Measurements from ENCODE around the gene ASB2.

The ASB2 gene

DNA sequence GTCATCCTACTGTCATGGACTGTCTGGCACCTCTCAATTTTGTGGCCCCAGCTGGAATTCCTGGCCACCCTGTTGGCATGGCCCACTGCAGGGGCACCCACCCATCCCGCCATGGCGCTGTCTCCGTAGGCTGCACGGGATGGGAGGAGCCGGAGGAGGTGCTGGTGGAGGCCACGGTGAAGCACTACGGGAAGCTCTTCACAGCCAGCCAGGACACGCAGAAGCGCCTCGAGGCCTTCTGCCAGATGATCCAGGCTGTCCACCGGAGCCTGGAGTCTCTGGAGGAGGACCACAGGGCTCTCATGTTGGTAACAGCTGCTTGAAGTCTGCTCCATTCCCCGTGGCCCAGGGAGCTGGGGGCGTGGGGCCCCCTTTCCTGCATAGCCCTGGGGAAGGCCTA is 24.6 kb upstream of the ASB2 start:
- no peak for DNase-seq (ENCODE audit: low read depth)

DNA sequence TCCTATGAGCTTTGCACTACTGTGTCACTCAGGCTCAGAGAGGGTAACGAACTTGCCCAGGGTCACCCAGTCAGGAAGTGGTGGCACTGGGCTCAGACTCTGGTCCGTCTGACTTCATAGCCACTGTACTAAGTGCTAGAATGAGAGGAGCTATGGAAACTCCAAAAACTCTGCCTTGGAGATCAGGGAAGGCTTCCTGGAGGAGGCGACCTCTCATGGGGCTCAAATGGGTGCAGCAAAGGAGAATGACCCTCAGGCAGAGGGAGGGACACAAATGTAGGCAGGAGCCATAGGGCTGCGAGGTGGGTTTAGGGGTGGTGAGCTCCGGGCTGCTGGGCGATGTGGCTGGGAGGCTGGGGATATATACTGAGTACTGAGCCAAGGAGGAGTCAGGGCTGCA is 23.9 kb upstream of the ASB2 start:
- no peak for DNase-seq (ENCODE audit: low read depth)

DNA sequence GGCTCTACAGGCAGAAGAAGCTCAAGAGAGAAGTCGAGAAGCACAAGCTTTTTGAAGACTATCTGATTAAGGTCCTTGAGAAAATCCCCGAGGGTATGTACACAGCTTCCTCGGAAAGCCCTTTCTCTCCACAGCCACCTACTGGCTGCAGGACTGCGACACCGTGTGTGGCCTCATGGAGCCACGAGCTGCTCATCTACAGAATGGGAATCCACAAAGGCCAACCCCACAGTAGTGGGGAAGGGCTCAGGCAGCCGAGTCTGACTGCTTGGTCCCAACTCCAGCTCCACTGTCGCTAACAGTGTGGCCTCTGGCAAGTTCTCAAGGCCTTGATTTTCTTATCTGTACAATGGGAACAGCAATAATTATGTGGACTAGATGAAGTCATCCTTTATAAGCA is 23.2 kb upstream of the ASB2 start:
- DNase-seq (ENCODE audit: low read depth): no peak

DNA sequence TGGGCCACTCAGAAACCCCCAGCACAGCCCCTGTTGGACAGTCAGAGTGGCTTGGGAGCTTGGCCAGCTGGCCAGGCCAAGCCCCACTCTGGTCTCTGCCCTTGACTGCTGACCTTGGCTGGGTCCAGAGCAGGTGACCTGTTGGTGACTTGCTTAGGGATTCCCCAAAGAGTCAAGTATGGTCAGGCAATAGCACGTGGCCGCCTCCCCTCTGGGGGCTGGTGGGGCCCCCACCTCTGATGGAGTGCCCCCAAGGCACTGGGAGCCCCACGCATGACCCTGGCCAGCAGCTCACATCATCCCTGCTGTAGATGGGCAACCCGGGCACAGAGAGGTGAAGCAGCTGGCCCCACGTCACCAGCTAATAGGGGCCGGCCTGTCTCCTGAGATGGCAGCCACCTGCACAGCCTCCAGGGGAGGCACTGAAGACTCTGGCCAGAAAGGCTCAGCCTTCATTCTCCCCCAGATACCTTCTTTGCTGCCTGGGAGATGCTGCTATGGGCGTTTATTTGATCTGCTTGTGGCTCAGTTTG is 22.6 kb upstream of the ASB2 start:
- no peak for DNase-seq (ENCODE audit: low read depth)

DNA sequence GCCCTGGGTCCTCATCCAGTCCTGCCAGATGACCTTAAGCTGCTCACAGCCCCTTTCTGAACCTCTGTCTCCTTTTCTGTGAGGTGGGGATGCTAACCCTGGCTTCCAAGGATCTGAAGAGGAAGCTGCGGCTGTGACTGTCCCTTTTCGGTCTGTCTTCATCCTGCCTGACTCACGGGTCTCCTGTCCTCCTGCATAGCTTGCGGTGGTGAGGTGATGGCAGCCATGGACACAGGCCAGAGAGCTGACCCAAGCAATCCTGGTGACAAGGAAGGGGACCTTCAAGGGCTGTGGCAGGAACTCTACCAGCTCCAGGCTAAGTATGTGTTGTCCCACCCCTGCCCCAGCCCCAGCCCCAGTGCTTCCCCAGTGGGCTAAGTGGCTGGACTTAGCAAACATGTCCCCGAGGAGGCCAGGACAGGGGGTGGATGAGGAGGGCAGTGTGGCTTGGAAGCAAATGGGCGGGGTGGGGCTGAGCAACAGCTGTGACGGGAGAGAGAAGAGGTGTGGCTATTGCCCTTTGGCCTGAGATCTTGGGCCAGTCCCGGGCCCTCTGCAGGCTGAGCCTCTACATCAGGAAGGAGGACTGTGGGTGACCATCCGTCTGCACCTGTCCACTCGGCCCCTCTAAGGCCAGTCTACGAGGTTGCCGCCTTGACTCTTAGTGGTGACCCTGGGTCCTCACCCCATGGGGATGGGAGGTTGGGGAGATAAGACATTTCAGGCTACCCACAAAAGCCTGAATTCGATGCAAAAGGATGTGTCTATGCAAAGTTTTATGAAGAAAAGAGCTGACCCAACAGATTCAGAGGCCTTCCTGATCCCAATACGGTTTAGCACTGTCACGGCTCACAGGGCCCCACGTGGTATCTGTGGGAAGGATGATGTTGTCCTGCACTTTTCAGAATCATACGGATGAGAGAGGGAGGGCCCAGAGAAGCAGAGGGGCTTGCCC is 21.8 kb upstream of the ASB2 start:
- DNase-seq (ENCODE audit: low read depth): no peak

DNA sequence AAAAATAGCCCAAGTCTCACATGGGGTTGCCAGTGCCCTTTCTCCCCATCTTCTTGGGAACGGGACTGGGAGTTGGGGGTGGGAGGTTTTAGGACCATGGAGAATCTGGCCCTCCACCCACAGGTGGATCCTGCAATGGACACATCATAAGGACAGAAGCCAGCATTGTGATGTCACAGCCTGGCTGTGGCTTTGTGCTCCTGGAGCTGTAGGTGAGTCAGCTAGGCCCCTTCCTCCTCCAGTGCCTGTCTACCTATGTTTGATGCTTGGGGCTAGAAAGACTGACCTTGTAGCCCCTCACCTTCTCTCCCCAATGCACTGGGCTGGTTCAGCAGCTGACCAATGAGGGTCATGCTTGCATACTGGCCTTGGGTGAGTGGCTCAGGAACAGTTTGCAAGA is 20.7 kb upstream of the ASB2 start, which contains the start of gene CCDC197:
CCDC197 (plus strand) TSS at position 220 of the 400 bp plus-strand sequence. CDS start 831 bp downstream, outside the sequence.
- DNase-seq (ENCODE audit: low read depth): no peak

DNA sequence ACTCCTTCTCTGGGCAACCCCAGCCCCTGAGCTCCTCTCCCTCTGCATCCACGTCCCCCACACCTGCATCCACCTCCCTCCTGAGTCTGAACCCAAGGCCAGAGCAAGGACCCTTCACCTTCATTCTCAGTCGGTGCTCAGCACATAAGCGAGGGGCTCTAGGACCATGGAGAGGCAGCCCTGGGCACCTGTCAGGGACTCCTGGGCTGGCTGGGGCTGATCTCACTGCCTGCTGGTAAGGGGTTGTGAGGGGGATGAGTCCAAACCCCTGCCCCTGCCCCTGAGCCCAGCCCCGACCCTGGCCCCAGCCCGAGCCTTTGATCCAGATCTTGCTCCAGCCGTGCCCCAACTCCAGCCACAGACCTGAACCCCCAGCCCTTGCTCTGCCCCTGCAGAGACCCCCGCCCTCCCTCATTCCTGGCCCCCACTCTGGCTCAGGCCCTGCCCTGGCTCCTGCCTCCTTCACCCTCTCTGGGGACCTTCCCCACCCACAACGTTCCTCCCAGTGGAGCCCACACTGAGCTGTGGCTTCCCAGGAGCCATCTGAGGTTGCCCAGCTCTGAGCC is 19.8 kb upstream of the ASB2 start:
- DNase-seq (ENCODE audit: low read depth): no peak

DNA sequence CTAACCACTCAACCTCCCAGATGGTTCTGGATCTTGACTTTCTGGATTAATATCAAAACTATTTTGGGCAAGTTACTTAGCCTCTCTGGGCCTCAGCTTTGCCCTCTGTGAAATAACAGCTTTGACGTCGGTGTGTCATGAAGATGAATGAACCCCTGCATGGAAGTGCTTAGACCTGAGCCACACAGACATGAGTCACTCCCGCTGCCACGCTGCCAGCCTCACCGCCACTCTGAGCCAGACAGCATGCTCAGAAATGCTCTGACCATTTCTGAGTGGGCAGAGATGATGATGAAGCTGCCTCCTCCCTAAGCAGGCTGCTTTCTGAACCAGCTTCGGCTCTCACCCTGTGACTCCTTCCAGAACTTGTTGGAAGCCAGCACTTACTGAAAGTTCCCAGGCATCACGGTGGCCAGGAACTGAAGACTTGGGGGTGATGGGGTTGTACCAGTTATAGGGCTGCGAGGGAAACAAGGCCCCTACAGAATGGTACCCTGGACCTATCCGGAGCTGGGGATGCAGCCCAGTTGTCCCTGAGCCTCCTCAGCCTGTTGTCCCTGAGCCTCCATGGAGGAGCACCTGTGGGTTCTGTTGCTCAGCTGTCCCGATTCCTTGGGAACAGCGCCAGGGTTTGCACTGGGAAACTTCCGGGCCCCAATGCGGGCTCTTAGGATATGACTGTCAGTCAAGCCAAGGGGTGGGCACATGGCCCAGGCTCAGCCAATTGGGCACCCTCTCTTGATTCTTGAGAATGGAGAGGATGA is 18.7 kb upstream of the ASB2 start:
- no peak for DNase-seq (ENCODE audit: low read depth)

DNA sequence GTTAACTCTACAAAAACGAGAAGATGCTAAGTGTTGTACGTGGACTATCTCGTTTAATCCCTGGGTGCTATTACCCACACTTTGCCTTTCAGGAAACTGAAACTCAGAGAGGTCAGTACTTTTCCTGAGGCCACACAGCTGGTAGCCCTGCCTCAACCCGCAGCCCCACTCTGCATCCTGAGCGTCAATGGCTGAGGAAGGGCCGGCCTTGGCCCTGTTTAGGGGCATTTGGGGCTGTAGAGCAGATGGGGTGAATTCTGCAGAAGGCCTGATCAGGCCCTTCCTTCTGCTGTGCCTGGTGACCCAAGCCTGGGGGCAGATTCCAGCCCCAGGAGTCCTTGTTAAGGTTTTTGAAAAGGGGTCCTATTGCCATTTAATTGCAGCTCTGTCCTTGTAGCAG is 17.0 kb upstream of the ASB2 start:
- no peak for DNase-seq (ENCODE audit: low read depth)

DNA sequence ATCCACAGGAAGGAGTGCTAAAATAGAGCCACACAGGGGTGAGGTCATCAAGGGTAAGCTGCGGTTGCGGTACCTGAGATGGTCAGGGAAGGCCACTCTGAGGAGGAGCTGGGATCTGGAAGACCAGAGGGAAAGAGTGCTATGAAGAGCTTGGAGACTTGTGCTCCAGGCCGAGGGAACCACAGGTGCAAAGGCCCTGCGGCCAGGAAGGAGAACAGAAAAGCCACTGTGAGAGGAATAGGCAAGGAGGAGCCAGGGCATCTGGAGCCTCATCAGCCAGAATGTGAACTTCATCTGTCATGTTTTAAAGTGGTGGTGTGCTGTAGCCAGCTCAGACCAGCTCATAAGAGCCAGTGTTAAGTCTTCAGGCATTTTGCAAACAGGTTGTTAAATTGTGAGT is 15.3 kb upstream of the ASB2 start:
- no peak for DNase-seq (ENCODE audit: low read depth)

DNA sequence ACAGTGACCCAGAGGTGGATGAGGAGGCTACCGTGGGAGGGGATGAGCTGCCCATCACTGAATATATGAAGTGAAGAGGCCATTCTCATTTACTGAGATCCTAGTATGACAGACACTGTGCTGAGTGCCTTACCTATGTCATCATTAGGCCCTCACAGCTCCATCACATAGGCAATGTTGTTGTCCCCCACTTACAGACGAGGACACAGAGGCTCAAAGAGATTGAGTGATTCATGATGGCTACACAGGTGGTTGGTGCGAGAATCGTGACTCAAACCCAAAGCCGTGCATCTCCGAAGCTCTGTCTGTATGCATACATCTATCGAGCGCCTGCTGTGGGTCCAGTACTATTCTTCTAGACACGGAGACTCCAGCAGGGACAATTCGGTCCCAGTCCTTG is 14.8 kb upstream of the ASB2 start:
- DNase-seq (ENCODE audit: low read depth): no peak

DNA sequence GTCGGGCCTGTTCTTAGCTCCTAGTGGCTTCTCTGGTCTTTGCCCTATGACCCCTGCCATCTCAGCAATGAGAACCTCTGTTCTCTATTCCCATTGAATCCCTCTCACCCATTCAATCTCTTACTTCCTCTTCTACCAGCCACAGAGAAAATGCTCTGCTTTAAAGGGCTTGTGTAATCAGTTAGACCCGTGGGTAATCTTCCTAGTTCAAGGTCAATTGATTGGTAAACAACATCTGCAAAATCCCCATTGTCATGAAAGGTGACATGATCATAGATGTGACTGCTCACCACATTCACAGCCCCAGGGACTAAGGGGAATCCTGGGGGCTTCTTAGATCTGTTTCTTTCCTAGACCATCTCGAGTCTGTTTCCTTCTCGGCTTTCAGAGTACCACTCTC is 13.6 kb upstream of the ASB2 start:
- no peak for DNase-seq (ENCODE audit: low read depth)

DNA sequence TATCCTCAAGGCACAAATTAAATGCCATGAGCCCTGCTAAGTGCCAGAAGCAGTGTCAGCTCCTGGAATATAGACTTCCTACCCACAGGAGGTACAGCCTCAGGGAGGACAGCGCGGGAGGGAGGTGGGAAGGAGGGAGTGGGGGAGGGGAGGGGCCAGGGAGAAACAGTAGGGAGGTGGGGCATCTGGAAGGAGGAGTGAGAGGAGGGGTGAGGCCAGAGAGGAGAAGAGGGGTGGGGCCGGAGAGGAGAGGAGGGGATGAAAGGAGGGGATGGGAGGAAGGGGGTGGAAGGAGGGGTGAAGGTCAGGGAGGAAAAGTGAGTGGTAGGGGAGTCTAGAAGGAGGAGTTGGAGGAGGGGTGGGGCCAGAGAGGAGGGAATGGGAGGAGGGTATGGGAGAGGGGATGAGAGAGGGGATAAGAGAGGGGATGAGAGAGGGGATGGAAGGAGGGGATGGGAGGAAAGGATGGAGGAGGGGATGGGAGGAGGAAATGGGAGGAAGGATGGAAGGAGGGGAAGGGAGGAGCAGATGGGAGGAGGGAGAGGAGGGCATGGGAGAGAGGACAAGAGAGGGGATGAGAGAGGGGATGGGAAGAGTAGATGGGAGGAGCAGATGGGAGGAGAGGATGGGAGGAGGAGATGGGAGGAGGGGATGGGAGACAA is 11.6 kb upstream of the ASB2 start:
- no peak for DNase-seq (ENCODE audit: low read depth)

DNA sequence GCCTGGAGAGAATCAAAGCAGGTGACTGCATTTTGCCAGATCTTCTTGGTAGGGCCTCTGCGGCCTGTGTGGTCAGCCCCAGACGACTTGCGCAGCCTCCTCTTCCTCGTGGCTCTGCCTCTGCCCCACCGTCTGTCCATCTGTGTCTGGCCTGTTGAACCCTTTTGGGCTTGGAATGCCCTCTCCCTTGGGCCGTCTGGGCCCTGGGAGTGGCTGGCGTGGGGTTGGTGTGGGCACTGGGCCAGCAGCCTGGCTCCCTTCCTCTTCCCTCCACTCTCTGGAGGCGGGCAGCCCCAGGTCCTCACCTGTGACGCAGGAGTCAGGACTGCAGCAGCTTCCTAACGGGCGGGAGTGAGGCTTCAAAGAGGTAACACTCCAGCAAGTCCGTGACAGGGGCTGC is 11.0 kb upstream of the ASB2 start:
- DNase-seq (ENCODE audit: low read depth): no peak

DNA sequence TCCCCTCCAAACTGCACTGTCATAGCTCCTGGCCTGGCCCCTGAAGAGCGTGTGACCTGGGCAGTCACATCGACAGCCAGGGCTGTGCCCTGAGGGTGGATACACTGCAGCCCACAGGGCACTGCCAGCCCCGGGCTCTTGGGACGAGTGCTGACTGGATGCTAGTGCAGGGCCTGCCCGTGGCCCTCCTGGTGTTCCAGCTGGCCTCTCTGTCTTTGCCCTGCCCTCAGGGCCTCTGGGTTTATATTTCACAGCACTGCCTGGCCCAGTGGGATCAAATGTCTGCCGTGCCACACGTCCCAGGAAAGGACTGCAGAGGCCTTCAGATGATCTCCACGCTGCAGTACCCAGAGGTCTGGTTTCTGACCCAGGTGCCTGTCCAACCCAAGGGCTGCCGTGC is 10.6 kb upstream of the ASB2 start:
- no peak for DNase-seq (ENCODE audit: low read depth)

DNA sequence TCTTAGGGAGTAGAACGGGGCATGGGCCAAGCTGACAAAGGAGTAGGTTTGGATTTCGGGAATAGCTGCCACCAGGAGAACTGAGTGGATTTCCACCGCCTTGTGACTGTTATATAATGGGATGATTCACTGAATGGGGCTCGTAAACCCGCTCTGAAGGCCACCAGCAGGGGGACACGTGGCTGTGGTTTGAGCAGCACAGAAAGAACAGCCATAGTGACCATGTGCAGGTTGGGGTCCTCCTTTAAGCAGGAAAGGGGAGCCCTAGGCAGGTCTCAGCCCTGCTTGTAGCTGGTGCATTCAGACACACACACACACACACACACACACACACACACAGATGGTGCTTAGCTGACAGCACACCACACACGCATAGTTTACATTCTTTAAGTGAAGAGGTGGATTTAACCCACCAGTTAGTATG is 8.6 kb upstream of the ASB2 start:
- no peak for DNase-seq (ENCODE audit: low read depth)

DNA sequence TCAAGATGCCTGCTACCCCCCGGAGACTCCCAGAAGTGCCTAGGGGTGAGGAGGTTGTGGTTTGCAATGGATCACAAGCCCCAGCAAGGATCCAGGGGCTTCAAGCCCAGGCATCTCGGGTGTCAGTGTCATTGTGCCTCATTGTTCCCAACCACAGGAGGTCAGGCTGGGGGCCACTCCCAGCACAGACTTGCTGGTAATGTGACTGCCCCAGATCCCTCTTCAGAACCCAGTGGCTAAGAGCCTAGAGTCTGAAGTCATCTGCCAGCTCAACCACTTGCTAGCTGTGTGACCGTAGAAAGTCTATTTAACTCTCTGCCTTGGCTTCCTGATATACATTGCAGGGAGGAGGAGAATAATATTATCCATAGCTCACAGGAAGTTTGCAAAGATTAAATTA is 7.7 kb upstream of the ASB2 start:
- no peak for DNase-seq (ENCODE audit: low read depth)

DNA sequence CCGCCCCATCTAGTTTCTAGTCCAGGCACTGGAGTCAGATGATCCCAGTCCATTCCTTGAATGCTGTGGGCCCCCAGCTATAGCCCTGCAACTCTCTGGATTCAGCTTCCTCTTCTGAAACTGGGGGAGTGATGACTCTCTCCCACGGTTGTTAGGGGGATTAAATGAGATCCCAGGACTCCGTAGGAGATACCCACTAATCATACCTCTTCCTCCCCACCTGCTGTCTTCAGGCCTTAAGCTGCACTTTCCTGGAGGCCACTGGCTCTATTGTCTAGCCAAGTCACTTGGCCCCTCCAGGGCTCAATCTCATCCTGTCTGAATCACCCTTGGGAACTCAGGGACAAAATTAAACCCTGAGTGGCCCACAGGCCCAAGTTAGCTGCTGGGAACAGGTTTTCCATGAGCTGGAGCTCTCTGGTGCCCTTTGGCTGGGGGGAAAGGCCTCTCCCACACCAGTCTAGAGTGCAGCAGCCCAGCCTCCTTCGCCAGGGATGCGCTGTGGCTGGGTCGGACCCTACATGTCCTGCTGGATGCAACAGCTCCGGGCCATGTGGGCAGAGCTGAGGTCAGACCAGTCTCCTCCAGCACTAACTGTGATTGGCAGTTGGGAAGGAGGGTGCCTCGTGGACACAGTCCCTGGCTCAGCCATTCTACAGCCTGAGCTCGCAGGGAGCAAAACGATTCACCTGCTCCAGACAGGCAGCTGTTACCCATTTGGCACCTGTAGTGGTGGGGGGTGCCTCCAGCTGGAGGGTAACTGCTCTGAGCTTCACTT is 6.0 kb upstream of the ASB2 start:
- no peak for DNase-seq (ENCODE audit: low read depth)

DNA sequence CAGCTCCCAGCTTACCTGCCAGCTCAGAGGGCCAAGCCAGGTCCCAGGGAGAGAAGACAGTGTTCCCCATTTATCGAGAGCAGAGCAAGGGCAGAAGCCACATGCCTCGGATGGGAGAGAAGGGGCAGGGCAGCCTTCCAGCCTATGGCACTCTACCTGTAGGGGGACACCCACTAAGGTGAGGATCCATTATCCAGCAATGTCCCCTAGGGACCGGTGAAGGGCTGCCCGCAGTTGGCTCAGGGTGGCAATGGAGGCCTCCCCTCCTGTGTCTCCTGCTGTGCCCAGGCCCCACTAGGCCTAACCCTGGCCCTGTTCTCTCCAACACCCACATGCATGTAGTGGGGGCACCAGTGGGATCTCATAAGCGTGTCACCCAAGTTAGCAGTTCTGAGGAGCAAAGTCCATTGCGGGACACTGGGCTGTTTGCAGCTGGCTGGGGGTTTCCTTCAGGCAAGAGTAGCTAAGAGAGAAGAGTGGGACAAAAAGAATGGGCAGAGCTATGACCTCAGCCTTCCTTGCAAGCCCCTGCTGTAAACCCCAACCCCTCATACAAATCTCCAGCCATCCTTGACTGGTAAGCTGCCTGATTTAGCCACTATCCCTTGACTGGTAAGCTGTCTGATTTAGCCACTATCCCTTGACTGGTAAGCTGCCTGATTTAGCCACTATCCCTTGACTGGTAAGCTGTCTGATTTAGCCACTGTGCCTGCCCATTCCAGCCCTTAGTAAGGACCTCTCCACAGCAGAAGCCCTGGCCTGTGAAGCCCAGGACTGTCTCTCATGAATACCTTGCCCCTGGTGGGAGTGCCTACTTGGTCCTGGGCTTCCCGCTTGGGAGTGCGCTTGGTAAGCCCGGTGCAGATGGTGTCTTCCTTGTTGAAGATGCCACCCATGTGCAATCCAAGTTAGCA is 5.2 kb upstream of the ASB2 start:
- DNase-seq (ENCODE audit: low read depth): no peak

Measured in activated T-cell treated with anti-CD3 and anti-CD28 coated beads for 1 hour (primary cell).